OCI-LY7 (cell line): ENCODE results near the gene DIPK1B.

Experiments
- CTCF ChIP-seq: fragments of 200-600 bp; sonication (generic); conservative IDR thresholded peaks from 2 replicates; pipeline ENCODE4 v1.5.1; 2014; ENCODE audit warnings: mild to moderate bottlenecking, antibody characterized with exemption, low read length, moderate library complexity, mixed read lengths
- EZH2phosphoT487 ChIP-seq: fragments of 200-600 bp; sonication (generic); IDR thresholded peaks from 2 replicates; pipeline ENCODE4 v1.6.1; 2018; ENCODE audit warnings: low read depth, borderline replicate concordance, mild to moderate bottlenecking, mixed run types, antibody characterized with exemption, low read length, moderate library complexity, mixed read lengths

- no peak for TF ChIP-seq CTCF
- TF ChIP-seq EZH2phosphoT487: no peak
These were observed 47.2 kb upstream of the DIPK1B start for GRCh38 chr9:136665111-136665703.
